GM12878 (cell line): ENCODE data around the gene C2orf92. TPM values are rescaled to one million over a fixed set of nuclear protein-coding genes. Genes with fewer than 3 reads are reported as not detected.

Source experiments
- CEBPZ ChIP-seq: fragments of 150-350 bp; IDR thresholded peaks from 2 replicates; pipeline ENCODE4 v1.6.1; 2016; ENCODE audit warnings: low read depth, low read length
- E4F1 ChIP-seq: fragments of 450-650 bp; IDR thresholded peaks from 2 replicates; pipeline ENCODE4 v1.6.1; 2018; ENCODE audit warnings: borderline replicate concordance, mild to moderate bottlenecking; ENCODE audit not compliant: partially characterized antibody
- ELK1 ChIP-seq: IDR thresholded peaks from 2 replicates; pipeline ENCODE4 v1.6.1; 2012; ENCODE audit warnings: low read depth, low read length, improper control_type of control experiment
- FOXK2 ChIP-seq: fragments of 450-650 bp; IDR thresholded peaks from 2 replicates; pipeline ENCODE4 v1.6.1; 2017; ENCODE audit warnings: mild to moderate bottlenecking, moderate library complexity
- IKZF1 ChIP-seq: fragments of 450-650 bp; conservative IDR thresholded peaks from 2 replicates; pipeline ENCODE4 v1.6.1; 2017; ENCODE audit warnings: antibody characterized with exemption, mild to moderate bottlenecking
- PAX8 ChIP-seq: fragments of 450-650 bp; IDR thresholded peaks from 2 replicates; pipeline ENCODE4 v1.6.1; 2017; ENCODE audit warnings: mild to moderate bottlenecking, moderate library complexity
- SMAD5 ChIP-seq: IDR thresholded peaks from 2 replicates; pipeline ENCODE4 v1.6.1; 2016; ENCODE audit warnings: antibody characterized with exemption, low read depth
- ZBTB4 ChIP-seq: fragments of 450-650 bp; formaldehyde crosslinking; IDR thresholded peaks from 2 replicates; pipeline ENCODE4 v1.4.0; 2022; ENCODE audit warnings: mild to moderate bottlenecking, moderate library complexity
- polyA plus RNA-seq, 11 experiments: library from polyadenylated mRNA; depleted of rRNA in 4 of 11; unstranded in 6 of 11; stranded (reverse) in 5 of 11; fragments of >200 nt; fragmentation: Nextera tagmentation in 4 of 11; fragmentation: Illumina TruSeq in 1 of 11; extraction: Ambion mirVana in 4 of 11; extraction: Trizol in 1 of 11; gene quantifications; 1 replicate in 1 of 11; 2 replicates in 10 of 11; pipeline versions ENCODE4 v1.2.1 to v1.2.3, GENCODE V29; 2011 to 2016; ENCODE audit warnings: inconsistent platforms in 2 of 11, missing spikeins in 2 of 11, low read depth in 1 of 11
- total RNA-seq, 4 experiments: library from RNA; depleted of rRNA in 3 of 4; stranded (reverse); fragments of >200 nt in 3 of 4; fragmentation: Illumina TruSeq in 1 of 4; extraction: Trizol in 1 of 4; gene quantifications; 2 replicates each; pipeline versions ENCODE4 v1.2.1 to v1.2.3, GENCODE V29; 2013 to 2021

The C2orf92 gene
- total and polyA plus RNA-seq, 10 of the 15 experiments (the other 5 are each of a cell fraction or from before 2014, with no cell fraction given): 0.40 to 10.1 (median 3.7) TPM

- TF ChIP-seq ZBTB4 (no peak), ELK1 (no peak), IKZF1 (no peak), E4F1 (no peak), FOXK2 (no peak), PAX8 (no peak), SMAD5 (no peak), CEBPZ (no peak)
Observed at GRCh38 chr2:97677480-97677879, 8.0 kb downstream of the C2orf92 start (continued).
